Testis (tissue), 3 donors: ENCODE results near the gene EFCAB14. TPM values are rescaled to one million over a fixed set of nuclear protein-coding genes. Genes with fewer than 3 reads are reported as not detected.

Experiments used
- DNase-seq: peaks from one replicate; pipeline ENCODE4 v3.0.0-alpha.2; 2019
- H3K27ac ChIP-seq, 2 donors: fragments of 200-600 bp; sonication (generic); one replicate each; pipeline ENCODE4 v1.5.1; 2019
- H3K27me3 ChIP-seq: fragments of 200-600 bp; sonication (generic); one replicate; pipeline ENCODE4 v1.5.1; 2019
- H3K36me3 ChIP-seq: fragments of 200-600 bp; sonication (generic); one replicate; pipeline ENCODE4 v1.5.1; 2017; ENCODE audit warnings: low read depth; ENCODE audit errors: missing control alignments
- H3K4me1 ChIP-seq: fragments of 200-600 bp; sonication (generic); one replicate; pipeline ENCODE4 v1.5.1; 2019
- H3K4me3 ChIP-seq, 2 donors: fragments of 200-600 bp; sonication (generic); one replicate each; pipeline ENCODE4 v1.5.1; 2017 to 2019
- H3K9me3 ChIP-seq: fragments of 200-600 bp; sonication (generic); one replicate; pipeline ENCODE4 v1.5.1; 2017
- POLR2A ChIP-seq: fragments of 450-650 bp; IDR thresholded peaks from one replicate; pipeline ENCODE4 v1.6.1; 2017; ENCODE audit warnings: antibody characterized with exemption, mild to moderate bottlenecking, moderate library complexity
- WGBS, 2 donors: methylation state at CpG; one replicate each; pipeline ENCODE4 v1.1.5; 2018; 5-methylcytosine and 5-hydroxymethylcytosine counted together
- intact Hi-C: fragments of 100-400 bp; cut with DNase I; formaldehyde crosslinking; loops from one replicate; pipeline ENCODE4 v1.15.1; 2023; ENCODE audit warnings: low total_unique reads
- polyA plus RNA-seq: library from polyadenylated mRNA; stranded (reverse); fragments of 350-450 nt; fragmentation: Illumina TruSeq; extraction: RNeasy Lipid Tissue Mini Kit (QIAGEN cat#74804); gene quantifications from one replicate; pipeline ENCODE4 v1.2.3, GENCODE V29; 2014; ENCODE audit warnings: low read depth, low replicate concordance; ENCODE audit not compliant: insufficient read depth
- total RNA-seq, 2 donors: library from RNA; depleted of rRNA; stranded (reverse); fragments of >200 nt; gene quantifications; one replicate each; pipeline ENCODE4 v1.2.3, GENCODE V29; 2016
- TF ChIP-seq, protein P1 (sequence below), 3 experiments: fragments of 450-650 bp in 2 of 3; fragments of 200-600 bp in 1 of 3; sonication (generic) in 1 of 3; IDR thresholded peaks; one replicate each; pipeline ENCODE4 v1.5.1; 2016 to 2019; ENCODE audit warnings: antibody characterized with exemption in 3 of 3, mild to moderate bottlenecking in 2 of 3, moderate library complexity in 1 of 3

EFCAB14 gene
- total and polyA plus RNA-seq, 3 donors from 2014 or later, result 76.6 to 94.0 (median 77.8) TPM

DNA sequence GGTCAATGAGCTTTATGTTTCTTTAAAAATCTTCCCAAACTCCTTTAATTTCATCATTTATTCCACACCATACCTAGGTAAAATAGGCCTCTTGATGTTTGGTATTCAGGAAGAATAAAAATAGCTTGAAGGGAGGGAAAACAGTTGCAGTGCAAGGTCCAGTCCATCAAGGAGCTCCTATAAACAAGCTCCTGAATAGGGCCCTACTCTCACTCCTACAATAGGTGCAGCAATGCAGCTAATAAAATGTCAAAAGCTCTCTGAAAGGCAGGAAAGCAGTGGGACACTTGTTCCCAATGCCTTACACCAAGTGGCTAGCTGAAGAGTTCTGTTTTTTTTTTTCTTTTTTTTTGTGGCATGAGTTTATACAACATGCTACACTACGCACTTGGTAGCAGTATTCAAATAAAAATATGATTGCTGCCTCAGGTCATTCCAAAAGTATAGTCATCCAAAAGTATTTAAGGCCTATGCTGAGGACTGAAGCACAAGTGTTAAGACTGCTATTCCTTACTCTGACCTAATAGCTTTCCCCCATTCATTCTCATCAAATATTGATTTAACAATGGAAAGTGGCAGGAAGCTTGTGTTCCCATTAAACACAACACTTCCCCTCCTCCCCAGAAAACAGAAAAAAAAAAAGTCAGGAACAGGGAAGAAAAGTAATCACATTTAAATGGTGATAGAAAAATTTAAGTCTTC, 37.4 kb downstream of the EFCAB14 start:
- 88 to 100% methylated on average over 1 of the region's 1 CpG for WGBS, 2 donors
- H3K9me3 ChIP-seq, result no peaks in the 10 kb centered on the region
- no peak overlapping the region for H3K4me3 ChIP-seq
- DNase-seq, result no peak
- no peaks in the 10 kb centered on the region for H3K4me1 ChIP-seq
- H3K36me3 ChIP-seq, result no peaks in the 10 kb centered on the region
- no peak for TF ChIP-seq POLR2A
- TF ChIP-seq, protein P1, sequence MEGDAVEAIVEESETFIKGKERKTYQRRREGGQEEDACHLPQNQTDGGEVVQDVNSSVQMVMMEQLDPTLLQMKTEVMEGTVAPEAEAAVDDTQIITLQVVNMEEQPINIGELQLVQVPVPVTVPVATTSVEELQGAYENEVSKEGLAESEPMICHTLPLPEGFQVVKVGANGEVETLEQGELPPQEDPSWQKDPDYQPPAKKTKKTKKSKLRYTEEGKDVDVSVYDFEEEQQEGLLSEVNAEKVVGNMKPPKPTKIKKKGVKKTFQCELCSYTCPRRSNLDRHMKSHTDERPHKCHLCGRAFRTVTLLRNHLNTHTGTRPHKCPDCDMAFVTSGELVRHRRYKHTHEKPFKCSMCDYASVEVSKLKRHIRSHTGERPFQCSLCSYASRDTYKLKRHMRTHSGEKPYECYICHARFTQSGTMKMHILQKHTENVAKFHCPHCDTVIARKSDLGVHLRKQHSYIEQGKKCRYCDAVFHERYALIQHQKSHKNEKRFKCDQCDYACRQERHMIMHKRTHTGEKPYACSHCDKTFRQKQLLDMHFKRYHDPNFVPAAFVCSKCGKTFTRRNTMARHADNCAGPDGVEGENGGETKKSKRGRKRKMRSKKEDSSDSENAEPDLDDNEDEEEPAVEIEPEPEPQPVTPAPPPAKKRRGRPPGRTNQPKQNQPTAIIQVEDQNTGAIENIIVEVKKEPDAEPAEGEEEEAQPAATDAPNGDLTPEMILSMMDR (IDR thresholded peaks at IDR 0.05), result no peak
- H3K27me3 ChIP-seq, result no peaks in the 10 kb centered on the region
- intact Hi-C loops, result no loop called here
- H3K27ac ChIP-seq, result no peak overlapping the region

DNA sequence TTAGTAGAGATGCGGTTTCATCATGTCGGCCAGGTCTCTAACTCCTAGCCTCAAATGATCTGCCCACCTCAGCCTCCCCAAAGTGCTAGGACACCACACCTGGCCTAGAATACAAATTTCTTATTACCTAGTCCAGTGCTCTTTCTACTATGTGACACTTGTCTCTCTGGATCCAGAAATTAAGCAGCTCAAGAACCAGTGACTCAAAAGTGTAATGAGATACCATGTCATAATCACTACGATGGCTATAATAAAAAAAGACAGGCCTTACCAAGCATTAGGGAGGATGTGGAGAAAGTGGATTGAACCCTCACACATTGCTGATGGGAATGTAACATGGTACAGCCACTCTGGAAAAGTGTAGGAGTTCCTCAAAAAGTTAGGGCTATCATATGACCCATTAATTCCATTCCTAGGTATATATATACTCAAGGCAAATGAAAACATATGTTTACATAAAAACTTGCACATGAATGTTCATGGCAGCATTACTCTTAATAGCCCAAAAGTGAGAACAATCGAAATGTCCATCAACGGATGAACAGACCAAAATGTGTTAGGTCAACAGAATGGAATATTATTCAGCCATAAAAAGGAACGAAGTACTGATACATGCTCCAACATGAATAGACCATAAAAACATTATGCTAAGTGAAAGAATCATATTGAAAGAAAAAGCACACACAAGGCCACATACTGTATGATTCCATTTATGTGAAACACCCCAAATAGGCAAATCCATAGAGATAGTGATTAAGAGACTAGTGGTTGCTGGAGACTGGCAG, 38.9 kb downstream of the EFCAB14 start:
- no peaks in the 10 kb centered on the region for H3K36me3 ChIP-seq
- WGBS, 2 donors, result 92 to 96% methylated on average over 6 of the region's 6 CpGs

DNA sequence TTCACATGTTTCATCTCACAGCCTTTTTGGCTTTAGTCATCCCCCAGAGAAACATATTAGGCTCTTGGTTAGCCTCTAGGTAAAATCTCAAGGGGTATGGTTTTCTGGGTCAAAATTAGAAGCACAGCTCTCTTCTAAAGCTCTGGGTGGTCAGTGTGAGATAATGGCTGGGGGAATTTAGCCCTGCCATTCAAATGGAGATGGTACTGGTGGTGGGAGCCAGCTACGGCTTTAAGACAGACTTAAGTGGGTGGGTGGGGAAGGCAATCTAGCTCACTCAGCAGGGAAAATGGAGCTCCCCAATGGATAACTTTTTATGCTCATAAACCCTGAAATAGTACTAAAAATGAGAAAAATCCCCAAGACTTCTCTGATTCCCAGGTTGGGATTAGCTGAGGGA, 41.6 kb downstream of the EFCAB14 start:
- H3K36me3 ChIP-seq, result no peaks in the 10 kb centered on the region
- intact Hi-C loops, result no loop called here
- whole genome bisulfite sequencing, 2 donors, result 91 to 100% methylated on average over 1 of the region's 1 CpG

More for the DNA sequence above, 38.9 kb downstream of the EFCAB14 start:
- Histone ChIP-seq H3K4me3 (no peak overlapping the region), H3K9me3 (no peaks in the 10 kb centered on the region), H3K27ac (no peak overlapping the region), H3K27me3 (no peaks in the 10 kb centered on the region), H3K4me1 (no peaks in the 10 kb centered on the region)
- DNase-seq, result no peak
- intact Hi-C loops, result no loop called here
- TF ChIP-seq, protein P1 (IDR thresholded peaks at IDR 0.05), result no peak
- TF ChIP-seq POLR2A, result no peak

DNA sequence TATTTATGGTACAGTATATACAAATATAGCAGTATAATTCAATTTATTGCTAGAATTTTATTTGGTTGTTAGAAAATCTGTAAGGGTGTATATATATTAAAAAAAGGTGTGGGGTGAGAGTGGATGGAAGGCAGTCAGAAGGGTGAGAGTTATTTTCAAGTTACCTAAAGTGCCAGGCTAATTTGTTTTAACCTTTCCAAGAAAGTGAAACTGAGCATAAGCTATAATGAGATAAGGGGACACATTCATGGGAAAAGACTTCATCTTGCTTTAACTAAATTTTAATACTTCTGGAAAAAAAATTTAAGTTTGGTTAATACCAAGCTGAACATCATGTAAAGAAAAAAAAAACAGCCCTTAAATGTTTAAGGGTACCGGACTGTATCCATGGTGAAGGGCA, 42.4 kb downstream of the EFCAB14 start:
- Histone ChIP-seq H3K9me3 (no peaks in the 10 kb centered on the region), H3K4me3 (no peak overlapping the region), H3K27me3 (no peaks in the 10 kb centered on the region), H3K4me1 (no peaks in the 10 kb centered on the region), H3K36me3 (no peaks in the 10 kb centered on the region), H3K27ac (no peak overlapping the region)
- no peak for DNase-seq
- intact Hi-C loops, result no loop called here
- TF ChIP-seq, protein P1 (IDR thresholded peaks at IDR 0.05), result no peak
- no peak for TF ChIP-seq POLR2A
- 90 to 95% methylated on average over 1 of the region's 1 CpG for WGBS, 2 donors

More for the DNA sequence above, 41.6 kb downstream of the EFCAB14 start:
- no peak overlapping the region for H3K4me3 ChIP-seq
- no peak for DNase-seq
- H3K27me3 ChIP-seq, result no peaks in the 10 kb centered on the region
- TF ChIP-seq POLR2A, result no peak
- TF ChIP-seq, protein P1 (IDR thresholded peaks at IDR 0.05), result no peak
- H3K4me1 ChIP-seq, result no peaks in the 10 kb centered on the region
- no peak overlapping the region for H3K27ac ChIP-seq
- H3K9me3 ChIP-seq, result no peaks in the 10 kb centered on the region
